GM21737 (cell line): ENCODE results near the gene AP4B1.
A peak's percentile ranks its signal among the peaks of the same experiment; 100 is the strongest.
"Not testable (repeated sequence)": the region's sequence is repeated elsewhere in the genome, so short reads cannot be mapped to it uniquely, and the experiment has no call there.

Experiments used
- ATAC-seq: cut with Tn5 transposase; IDR thresholded peaks from one replicate; pipeline ENCODE4 v1.9.1; 2021; ENCODE audit warnings: mild to moderate bottlenecking, moderate library complexity; ENCODE audit not compliant: unreplicated experiment

AP4B1 gene

DNA sequence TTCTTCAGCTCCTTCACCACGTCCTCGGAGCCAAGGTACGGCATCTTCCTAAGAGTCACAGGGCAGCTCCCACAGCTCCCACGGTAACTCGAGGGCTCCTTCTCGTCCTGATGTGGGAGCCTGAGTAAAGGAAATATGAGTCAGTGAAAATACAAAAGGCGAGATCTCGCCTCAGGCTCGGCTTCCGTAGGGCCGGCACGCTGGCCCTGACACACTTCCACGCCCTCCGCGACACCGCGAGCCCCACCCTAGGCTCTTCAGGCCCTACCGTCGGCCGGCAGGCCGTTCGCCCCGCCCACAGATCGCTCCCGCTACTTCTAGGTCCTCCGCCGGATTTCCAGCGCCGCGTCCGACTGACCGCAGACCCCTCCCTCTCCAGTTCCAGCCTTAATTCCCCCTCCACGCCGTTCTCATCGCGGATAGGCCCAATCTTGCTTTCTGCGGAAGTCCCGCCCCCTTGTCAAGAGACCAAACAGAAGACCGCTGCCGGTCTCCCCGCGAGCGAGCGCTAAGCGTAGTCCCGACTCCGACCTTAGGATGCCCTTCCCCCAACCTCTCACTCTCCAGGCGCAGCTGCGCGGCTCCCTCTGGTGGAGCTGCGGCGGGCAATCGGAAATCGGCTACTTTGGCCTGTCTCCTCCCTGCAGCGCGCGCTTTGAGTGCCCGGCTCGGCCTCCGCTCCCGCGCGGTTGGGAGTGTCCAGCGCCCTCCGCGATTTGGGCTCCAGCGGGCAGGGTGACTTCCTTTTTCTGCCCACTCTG, at the start of gene AP4B1, which contains the start of gene DCLRE1B:
TSS of gene AP4B1 (minus strand) at position 126 of the 761 bp plus-strand sequence. CDS start at position 44, 82 bp downstream.
TSS of gene DCLRE1B (plus strand) at position 653 of the 761 bp plus-strand sequence. CDS start 261 bp downstream, outside the sequence.
- ATAC-seq, result peak; percentile 86

DNA sequence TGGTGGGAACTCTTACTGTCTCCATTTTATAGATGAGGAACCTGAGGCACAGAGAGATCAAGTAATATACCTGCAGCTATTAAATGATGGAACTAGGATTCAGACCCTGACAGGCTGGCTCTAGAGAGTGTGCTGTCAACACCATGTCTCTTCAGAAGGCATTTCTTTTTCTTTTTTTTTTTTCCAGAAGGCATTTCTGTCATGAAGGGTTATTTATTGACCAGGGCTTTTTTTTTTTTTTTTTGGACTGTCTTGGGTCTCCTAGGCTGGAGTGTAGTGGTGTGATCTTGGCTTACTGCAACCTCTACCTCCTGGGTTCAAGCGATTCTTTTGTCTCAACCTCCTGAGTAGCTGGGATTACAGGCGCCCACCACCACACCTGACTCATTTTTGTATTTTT, 47.1 kb upstream of the AP4B1 start:
- no peak for ATAC-seq

DNA sequence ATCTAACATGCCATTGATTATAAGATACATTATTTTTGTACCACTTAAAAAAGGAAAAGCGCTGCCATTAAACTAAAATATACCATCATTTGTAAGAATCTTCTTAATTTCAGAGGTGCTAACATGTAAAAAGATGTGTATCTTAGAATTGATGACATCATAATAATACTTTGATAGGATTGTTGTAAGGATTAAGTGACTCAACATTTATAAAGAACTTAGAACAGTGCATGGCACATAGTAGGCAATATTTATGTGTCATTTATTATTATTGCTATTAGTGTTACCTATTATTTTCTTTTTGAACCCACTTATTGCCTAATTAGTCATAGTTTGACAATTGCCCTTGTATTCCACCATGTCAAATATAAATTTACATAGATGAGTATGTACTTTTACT, 46.3 kb upstream of the AP4B1 start:
- no peak for ATAC-seq

DNA sequence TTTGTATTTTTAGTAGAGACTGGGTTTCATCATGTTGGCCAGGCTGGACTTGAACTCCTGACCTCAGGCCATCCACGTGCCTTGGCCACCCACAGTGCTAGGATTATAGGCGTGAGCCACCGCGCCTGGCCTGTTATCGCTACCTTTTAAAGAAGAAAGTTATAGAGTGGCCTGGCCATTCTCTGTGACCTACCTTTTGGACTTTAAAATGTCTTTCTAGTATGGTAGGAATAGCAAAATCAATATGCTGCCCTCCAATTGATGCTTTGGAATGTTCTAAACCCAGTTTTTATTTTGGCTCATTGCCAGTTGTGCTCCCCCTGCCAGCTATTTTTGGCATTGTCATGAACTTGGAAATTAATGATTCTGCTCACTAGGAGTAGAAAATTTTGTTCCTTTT, 44.4 kb upstream of the AP4B1 start:
- no peak for ATAC-seq

DNA sequence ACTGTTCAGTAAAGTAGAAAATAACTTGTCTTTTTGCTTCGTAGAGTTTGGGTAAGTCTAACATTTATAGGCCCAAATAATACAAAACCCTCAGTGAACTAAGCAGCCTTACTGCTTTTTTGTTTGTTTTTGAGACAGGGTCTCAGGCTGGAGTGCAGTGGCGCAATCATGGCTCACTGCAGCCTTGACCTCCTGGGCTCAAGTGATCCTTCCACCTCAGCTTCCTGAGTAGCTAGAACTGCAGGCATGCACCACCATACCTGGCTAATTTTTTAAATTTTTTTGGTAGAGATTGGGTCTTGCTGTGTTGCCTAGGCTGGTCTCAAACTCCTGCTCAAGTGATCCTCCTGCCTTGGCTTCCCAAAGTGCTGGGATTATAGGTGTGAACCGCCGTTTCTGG, 43.6 kb upstream of the AP4B1 start:
- not testable (repeated sequence) for ATAC-seq

DNA sequence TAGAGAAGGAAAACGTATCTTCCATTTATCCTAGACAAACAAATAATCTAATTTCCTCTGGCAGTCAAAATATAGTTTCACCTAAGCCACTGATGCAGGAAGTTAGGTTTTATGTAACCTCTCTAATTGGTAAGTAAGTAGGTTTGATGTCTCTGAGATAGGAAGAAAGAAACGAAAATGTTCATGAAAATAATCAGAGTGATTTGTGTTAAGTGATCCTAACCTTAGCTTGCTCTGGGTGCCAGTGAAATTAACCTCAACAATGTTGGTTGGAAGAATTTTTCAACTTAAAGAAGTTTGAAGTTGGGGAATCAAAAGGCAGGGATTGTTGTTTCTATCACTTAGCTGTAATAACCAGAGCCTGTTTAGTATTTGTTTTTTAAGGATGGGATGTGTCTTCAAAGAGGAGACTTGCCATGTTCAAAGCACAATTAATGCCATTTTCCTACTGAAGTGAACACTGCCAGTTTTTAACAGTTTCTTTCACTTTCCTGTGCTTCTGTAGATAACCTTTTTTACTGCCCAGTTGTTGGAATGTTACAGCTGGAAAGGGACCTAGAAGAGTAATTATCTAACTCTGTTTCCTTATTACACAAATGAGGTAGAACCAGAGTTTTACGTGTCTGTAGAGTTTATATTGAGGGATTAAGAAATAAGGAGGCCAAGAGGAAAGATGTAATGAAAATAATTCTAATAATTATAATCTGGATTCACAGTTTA, 42.9 kb upstream of the AP4B1 start:
- ATAC-seq, result no peak

DNA sequence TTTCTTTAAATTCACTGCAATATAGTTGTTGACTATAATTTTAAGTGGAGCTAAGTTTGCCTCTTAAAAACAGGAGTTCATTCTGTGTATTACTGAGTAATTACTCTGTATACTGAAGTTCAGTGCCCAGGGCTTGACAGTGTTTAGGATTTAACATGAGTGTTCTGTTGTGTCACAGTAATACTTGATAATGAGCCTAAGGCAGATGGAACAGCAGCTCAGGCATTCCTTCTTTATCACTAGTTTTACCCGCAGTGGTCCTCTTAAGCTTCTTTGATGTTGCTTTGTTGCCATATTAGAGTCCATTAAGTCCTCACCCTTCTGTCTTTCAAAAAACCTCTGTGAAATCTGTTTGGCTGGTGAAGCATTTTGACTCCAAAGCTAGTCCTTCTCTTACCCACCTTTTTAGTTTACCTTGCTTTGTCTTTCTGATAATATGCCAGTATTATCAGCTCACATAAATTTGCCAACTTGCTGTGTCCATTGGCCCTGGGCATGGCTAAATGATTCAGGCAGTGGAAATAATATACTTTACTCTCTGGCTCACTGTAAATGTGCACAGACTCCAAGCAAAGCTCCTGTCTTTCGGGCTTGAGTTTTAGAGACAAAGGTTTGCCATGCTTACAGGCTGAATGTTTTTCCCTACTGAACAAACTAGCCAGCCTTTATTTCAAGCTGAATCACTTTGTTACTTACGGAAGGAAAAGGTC, 42.2 kb upstream of the AP4B1 start:
- no peak for ATAC-seq

DNA sequence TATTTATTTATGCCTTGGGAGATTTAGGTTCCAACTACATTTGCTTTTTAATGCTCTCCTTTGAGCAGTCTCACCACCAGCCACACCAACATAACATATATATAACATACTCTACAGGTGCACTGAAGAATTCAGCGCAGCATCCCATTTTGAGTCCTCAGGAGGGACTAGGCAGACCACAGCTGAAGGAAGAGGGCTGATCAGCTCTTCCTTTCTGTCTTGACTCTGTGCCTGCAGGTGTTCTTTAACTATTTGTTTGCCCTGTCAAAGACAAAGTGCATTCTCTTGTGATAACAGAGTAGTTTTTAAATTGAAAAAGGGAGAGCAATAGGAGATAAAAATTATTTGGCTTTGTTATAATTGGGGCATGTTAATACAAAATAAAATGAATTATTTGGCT, 41.5 kb upstream of the AP4B1 start:
- ATAC-seq, result no peak

DNA sequence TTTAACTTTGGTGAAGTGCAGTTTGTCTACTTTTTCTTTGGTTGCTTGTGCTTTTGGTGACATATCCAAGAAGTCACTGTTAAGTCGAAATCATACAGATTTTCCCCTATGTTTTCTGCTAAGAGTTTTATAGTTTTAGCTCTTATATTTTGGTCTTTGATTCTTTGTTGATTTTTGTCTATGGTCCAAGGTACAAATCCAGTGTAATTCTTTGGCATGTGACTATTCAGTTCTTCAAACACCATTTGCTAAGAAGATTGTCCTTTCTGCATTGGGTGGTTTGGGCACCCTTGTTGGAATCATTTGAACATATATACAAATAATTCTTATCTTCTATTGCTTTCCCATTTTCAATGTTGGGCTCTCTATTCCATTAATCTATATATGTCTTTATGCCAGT, 40.7 kb upstream of the AP4B1 start:
- no peak for ATAC-seq

DNA sequence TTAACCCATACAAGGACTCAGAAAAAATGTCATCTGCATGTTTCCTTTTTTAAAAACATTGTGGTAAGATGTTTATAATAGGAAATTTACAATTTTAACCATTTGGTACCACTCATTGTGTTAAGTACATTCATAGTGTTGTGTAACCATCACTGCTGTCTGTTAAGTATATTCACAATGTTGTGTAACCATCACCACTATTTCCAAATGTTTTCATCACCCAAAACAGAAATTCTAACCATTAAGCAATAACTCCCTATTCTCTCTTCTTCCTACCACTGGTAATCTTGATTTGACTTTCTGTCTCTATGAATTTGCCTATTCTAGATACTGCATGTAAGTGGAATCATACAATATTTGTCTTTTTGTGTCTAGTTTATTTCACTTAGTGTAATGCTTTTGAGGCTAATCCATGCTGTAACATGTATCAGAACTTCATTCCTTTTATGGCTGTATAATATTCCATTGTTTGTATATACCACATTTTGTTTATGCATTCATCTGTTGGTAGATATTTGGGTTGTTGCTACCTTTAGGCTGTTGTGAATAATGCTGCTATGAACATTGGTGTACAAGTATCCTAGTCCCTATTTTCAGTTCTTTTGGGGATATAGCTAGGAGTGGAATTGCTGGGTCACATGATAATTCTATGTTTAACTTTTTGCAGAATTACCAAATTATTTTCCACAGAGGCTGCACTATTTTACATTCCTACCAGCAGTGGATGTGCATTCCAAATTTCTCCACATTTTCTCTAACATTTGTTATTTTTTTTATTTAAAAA, 38.6 kb upstream of the AP4B1 start:
- ATAC-seq, result no peak

DNA sequence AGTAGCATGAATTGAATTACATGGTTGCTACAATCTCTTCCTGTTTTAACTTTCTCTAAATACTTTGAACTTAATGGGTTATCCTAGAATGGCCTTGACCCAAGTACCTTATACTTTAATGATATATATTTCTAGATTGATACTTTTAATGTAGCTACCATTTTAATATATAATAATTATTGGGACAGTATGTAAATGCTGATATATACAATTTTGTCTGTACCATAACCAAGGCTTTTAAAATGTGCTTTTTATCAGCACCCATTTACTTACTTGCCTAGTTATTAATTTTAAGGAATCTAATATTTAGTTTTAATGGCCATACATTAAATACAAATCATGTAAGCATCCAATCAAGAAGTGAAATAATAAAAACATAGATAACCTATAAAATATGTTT, 37.9 kb upstream of the AP4B1 start:
- ATAC-seq, result no peak

DNA sequence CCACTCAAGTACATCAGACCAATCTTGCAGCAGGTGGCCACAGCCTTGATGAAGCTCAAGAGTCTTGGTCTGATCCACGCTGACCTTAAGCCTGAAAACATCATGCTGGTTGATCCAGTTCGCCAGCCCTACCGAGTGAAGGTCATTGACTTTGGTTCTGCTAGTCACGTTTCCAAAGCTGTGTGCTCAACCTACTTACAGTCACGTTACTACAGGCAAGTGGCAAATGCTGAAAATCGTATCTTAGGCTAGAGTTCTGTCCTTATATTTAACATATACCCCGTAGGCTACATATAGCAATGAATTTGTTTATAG, 36.6 kb upstream of the AP4B1 start:
- no peak for ATAC-seq

DNA sequence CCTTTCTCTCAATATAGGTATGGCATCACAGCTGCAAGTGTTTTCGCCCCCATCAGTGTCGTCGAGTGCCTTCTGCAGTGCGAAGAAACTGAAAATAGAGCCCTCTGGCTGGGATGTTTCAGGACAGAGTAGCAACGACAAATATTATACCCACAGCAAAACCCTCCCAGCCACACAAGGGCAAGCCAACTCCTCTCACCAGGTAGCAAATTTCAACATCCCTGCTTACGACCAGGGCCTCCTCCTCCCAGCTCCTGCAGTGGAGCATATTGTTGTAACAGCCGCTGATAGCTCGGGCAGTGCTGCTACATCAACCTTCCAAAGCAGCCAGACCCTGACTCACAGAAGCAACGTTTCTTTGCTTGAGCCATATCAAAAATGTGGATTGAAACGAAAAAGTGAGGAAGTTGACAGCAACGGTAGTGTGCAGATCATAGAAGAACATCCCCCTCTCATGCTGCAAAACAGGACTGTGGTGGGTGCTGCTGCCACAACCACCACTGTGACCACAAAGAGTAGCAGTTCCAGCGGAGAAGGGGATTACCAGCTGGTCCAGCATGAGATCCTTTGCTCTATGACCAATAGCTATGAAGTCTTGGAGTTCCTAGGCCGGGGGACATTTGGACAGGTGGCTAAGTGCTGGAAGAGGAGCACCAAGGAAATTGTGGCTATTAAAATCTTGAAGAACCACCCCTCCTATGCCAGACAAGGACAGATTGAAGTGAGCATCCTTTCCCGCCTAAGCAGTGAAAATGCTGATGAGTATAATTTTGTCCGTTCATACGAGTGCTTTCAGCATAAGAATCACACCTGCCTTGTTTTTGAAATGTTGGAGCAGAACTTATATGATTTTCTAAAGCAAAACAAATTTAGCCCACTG, 36.0 kb upstream of the AP4B1 start:
- ATAC-seq, result no peak

DNA sequence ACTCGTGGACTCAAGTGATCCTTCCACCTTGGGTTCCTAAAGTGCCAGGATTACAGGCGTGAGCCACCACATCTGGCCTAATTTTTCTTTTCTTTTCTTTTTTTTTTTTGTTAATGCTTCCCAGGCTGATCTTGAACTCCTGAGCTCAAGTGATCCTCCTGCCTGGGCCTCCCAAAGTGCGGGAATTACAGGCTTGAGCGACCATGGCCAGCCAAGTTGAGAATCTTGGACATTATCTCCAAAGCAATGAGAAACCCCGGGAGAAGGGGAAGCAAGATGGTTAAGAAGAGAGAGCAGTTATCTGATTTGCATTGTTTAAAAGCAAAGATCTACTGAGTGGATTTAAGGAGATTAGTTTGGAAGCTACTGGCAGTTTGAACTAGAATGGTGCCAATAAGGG, 33.6 kb upstream of the AP4B1 start:
- no peak for ATAC-seq

DNA sequence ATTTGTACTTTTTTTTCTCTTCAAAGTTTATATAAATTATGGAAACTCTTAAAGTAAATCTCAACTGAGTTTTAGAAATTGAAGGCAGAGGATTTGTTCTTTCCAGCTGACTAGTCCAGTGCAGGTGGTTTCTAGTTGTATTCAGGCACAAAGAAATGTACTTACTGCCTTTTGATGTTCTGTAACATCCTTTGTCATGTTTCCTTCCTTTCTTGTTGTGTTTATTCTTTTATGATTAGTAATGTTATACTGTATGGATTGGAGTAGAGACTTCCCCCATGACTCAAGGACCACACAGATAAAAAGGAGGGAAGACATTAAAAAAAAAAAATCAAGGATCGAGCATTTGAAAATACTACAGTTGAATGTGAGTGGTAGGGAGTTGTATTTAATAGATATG, 32.5 kb upstream of the AP4B1 start:
- no peak for ATAC-seq

DNA sequence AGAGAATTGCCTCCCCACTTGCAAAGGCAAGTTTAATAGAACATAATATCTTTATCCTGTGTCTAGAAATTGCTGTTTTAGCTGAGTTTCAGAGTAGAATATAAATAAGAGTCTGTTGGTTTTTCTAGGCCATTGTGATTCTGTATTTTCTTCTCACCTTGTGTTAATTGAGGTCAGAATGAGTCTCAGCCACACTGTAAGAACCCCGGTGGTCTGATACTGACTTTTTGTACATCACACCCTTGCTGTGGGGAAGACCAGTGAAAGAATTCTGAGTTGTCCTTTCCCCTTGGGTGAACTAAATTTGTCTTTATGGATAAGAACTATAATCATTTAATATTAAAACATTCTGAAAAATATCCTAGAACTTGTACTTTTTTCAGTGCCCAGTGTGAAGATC, 31.4 kb upstream of the AP4B1 start:
- ATAC-seq, result no peak

DNA sequence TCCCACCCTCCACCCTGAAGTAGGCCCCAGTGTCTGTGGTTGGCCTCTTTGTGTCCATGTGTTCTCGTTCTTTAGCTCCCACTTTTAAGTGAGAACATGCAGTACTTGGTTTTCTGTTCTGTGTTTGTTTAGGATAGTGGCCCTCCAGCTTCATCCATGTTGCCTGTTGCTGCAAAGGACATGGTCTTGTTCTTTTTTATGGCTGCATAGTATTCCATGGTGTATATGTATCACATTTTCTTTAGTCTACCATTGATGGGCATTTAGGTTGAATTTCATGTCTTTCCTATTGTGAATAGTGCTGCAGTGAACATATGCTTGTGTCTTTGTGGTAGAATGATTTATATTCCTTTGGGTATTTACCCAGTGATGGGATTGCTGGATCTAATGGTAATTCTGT, 30.6 kb upstream of the AP4B1 start:
- ATAC-seq, result no peak

DNA sequence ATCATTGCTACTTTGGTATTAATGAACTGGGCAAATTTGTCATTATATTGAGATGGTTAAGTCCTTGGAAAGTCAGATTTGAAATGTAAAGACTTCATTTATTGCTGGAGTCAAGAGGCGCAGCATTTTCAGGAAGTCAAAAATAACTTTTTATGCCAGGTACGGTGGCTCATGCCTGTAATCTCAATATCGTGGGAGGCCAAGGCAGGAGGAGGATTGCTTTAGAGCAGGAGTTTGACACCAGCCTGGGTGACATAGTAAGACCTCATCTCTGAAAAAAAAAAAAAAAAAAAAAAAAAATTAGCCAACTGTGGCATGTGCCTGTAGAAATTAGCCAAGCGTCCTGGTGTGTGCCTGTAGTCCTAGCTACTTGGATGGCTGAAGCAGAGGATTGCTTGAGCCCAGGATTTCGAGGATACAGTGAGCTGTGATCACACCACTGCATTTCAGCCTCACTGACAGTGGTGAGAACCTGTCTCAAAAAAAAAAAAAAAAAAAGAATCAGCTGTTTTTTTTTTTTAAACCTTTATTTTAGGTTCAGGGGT, 30.0 kb upstream of the AP4B1 start:
- no peak for ATAC-seq

DNA sequence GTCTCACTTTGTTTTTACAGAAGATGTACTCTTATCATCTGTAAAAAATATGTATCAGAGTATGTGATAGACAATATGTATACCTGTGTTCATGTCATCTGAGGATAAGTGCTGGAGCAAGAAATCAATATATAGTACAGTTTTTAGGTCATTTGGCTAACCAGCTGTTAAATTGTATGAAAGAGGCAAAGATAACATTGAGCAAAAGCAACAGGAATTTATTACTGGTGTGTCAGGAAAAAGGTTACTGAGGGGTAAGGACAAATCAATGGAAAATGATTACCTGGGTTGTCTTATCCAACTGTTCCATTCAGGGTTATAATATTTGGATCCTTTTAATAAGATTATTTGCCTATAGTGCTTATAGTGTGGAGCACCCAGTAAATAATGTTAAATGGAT, 29.4 kb upstream of the AP4B1 start:
- ATAC-seq, result no peak

DNA sequence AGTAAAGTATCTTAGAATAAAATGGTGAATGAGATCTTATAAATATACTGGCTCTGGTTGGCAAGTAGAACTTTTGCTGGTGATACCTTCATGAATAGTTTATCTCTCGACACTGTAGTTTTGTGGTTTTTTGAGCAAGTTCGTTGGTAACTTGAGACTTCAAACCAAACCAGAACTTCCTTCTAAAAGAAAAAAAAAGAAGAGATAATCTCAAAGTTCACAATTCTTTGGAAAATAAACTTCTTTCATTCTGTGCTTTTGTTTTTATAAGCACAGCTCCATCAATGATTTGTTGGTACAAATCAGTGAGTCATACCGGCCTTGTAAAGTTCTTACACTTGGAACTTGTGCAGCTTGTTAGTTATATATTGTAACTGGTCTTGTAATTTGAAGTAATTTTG, 26.9 kb upstream of the AP4B1 start:
- ATAC-seq, result no peak
